ENCODE data around the gene FLNA. TPM values are rescaled to one million over a fixed set of nuclear protein-coding genes. Genes with fewer than 3 reads are reported as not detected.
A peak's percentile ranks its signal among the peaks of the same experiment; 100 is the strongest.
"Not testable (repeated sequence)": the region's sequence is repeated elsewhere in the genome, so short reads cannot be mapped to it uniquely, and the experiment has no call there.

The FLNA gene
- total RNA-seq, 2 donors from 2014 or later = 406 to 476 TPM

DNA sequence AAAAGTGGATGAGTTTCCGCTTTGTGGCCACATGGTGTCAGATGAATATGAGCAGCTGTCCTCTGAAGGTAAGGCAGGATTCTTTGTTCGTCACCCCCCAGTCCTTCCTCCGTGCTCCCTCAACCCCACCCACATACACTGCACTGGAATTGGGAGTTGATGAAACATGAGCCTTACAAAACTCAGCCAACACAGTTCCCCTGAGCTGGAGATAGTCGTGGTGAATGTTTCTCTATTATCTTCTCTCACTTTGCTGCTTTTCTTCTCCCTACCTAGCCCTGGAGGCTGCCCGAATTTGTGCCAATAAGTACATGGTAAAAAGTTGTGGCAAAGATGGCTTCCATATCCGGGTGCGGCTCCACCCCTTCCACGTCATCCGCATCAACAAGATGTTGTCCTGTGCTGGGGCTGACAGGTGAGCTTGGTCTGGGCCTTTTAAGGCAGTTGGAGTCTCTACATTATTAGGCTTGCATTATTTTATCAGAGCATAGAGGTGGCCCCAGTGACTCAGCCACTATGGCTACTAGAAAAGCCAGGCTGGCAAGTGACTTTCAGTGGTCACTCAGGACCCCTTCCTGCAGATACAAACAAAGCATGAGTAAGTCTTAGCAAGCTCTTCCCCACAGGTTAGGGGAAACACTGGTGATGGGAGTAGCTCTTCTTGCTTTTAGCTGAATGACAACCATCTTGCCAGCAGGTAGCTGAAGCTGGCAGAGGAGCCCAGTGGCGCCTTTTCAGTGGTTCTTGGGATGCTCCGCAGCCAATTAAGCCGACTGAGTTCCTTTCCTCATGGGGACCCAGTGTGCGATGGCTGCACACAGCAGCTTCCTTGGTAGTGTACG, 25.3 kb upstream of the FLNA start:
- ATAC-seq (no peak), DNase-seq (no peak)
- intact Hi-C loops (cut with DNase I) = no loop called here

DNA sequence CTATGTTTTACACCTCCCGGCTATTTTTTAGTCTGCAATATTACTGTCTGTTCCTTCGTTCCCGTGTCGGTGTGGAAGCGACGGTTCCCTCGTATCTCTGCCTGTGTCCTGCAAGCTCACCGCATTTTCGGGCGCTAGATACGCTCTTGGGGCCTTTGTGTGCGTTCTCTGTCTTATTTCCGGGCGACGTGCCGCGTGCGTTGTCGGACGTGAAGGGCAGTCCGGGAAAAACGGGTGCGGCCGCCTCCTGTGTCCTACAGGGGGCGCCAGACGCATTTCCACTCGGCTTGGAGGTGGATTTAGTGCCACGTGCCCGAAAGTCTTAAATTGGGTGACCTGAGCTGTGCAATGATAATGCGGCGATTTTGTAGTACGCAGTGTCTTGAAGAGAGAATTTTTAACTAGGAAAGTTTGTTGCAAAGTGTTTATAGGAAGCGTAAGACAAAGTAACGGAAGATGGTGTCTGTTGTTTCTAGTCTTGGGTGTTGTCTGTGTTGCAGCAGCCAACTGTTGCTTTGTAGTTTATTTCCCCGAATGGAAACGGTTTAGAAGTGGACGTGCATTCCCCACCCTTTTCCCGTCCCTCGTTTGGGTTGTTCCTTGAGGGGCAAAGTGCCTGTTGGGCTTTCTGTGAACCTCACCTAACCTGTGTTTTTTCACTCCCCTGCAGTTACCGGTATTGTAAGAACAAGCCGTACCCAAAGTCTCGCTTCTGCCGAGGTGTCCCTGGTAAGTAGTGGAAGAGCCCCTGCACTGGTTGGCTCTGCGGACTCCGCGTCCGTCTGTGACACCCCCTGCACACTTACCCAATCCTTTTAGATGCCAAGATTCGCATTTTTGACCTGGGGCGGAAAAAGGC, 24.5 kb upstream of the FLNA start:
- ATAC-seq (peak; percentile 57 to 62), DNase-seq (peak; percentile 87)
- intact Hi-C loops (cut with DNase I) = no loop called here

DNA sequence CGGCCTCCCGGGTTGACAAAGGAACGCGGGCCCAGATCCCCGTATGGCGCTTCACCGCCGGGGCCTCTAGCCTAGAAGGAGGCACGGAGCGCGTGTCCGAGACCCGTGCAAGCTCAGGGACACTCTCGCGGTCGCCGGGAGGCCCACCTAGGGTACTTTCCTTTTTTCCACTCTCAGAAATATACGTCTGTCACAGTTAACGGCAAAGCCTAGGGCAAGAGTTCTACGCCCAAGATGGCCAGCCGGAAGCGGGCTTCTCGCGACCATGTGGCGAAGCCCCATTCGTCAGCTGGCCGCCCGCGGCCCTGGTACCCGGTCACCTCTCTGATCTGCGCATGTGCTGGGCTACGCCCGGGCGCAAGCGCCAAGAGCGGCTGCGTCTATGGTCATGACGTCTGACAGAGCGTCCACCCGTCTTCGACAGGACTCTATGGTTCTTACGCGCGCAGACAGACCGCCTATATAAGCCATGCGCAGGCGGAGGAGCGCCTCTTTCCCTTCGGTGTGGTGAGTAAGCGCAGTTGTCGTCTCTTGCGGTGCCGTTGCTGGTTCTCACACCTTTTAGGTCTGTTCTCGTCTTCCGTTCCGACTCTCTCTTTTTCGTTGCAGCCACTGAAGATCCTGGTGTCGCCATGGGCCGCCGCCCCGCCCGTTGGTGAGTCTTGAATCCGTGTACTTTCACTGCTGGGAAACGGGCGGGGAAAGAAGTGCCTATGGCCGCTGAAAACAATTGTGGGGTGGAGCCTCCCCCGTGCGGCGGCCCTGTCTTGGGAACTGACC, 23.6 kb upstream of the FLNA start, which contains the start of gene RPL10:
TSS of gene RPL10 (plus strand) at position 490 of the 780 bp plus-strand sequence. CDS start at position 633, 143 bp downstream.
- DNase-seq (peak; percentile 95), ATAC-seq (peak; percentile 91 to 92)
- intact Hi-C loops (cut with DNase I) = no loop called here

DNA sequence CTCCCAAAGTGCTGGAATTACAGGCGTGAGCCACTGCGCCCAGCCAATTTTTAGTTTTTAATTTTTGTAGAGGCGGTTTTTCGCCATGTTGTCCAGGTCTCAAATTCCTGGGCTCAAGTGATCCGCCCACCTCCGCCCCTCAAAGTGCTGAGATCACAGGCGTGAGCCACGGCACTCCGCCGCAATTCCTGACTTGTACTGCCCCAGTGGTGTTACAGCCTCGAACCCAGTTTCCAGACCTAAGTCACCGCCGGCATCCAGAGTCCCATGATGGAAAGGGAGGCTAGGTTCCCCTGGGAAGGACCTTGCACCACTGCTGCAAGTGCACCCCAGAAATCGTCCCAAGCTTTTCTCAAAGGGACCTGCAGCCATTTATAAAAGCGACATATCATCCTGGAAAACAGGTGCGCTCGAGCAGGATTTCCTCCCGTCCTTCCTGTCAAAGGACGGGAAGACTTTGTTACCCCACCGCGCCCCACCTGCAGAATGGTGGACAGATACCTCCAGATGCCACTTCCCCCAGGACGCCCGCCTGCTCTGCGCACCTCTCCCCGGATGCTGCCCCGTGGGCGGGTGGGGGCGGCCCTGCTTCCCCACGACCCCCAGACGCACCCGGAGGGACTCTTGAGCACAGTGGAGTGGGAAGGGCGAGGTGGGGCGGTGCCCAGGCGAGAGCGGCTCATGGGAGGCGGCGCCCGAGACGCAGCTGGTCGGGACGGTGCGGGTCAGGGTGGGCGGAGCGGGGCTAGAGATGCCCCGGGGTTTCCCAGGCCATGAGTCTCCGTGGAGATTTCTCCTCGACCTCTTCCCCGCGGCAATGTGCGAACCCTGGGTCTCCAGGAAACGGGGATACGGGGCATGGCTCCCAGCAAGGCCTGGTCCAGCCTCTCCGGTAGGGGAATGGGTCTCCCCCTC, 22.8 kb upstream of the FLNA start:
- DNase-seq (peak; percentile 85), ATAC-seq (peak; percentile 79 to 91)
- intact Hi-C loops (cut with DNase I) = no loop called here

DNA sequence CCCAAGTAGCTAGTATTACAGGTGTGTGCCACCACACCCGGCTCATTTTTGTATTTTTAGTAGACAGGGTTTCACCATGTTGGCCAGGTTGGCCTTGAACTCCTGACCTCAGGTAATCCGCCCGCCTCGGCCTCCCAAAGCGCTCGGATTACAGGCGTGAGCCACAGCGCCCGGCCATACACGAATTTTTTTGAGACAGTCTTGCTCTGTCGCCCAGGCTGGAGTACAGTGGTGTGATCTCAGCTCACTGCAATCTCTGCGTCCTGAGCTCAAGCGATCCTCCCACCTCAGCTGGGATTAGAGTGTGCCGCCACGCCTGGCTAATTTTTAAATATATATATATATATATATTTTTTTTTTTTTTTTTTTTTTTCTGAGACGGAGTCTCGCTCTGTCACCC, 21.9 kb upstream of the FLNA start:
- DNase-seq; ATAC-seq; intact Hi-C loops (cut with DNase I): not testable (repeated sequence)

DNA sequence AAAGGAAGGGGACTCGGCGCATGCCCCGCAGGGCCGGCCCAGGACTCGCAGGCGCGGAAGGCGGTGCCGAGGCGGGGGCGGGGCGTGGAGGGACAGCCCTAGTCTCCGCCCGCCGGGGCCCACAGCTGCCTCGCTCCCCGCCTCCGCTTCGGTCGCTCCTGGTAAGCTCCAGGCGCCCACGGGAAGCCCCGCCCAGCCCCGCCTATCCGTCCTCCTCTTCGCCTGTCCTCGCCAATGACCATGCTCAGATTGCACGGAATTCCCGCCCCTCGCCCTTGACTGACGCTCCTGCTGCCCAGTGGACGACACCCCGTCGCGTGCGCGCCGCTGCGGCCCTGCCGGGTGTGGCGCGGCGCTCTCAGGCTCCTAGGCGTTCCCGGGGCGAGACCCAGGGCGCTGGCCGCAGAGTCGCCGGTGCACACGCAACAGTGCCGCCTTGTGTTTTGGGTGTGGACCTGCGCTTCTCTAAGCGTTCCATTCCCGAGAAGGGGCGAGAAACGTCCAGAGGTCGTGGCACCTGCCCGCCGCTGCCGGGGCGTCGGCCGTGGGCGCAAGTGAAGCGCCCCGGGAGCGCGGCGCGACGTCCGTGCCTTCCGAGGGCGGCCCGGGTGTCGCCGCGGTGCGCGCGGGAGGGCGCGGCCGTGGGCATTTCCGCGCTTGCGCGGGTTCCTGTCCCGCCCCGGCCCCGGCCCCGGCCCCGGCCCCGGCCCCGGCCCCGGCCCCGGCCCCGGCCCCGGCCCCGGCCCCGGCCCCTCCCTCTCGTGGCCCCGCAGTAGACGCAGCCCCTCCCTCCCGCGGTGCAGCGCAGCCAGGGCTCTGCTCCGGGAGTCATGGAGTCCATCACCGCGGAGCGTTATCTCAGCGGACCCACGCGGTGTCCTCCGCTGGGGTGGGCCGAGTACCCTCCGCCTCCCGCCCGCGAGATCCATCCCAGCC, 15.6 kb upstream of the FLNA start:
- ATAC-seq = peak; percentile 88 to 89
- DNase-seq; intact Hi-C loops (cut with DNase I): not testable (repeated sequence)

DNA sequence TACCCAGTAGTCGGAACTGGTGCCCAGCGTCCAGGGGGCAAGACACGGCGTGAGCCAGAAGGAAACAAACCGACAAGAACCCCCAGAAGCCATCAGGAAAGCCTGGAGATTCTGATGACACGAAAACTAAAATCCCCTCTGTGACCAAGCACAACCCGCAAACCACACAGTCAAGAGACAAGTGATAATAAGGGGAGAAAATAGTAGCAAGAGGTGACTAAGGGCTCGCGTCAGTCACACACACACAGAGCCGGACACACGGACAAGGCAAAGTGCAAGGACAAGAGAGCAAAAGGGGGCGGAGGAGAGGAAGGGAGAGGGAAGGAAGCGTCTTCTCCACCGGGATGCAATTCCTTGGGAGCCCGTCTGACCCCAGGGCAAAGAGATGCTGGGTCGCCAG, 14.2 kb upstream of the FLNA start:
- DNase-seq; intact Hi-C loops (cut with DNase I): not testable (repeated sequence)
- peak in 1 of 2 donors; percentile 6 for ATAC-seq

DNA sequence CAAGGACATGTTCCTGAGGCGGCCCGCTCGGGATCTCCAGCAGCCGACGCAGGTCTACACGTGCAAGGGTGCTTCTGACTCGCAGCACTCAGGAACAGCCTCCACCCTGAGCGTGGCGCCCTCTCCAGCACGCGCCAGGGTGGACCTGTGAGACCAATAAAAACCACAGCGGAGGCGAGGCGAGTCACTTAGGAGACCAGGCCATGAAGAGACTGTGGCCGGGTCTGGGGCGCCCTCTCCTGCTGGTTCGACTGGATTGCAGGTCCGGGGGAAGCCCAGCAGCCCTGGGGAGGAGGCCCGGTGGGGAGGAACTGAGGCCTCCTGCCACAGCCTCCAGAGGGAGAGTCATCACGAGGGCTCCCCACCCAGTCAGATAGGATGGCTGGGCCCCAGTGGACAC, 13.7 kb upstream of the FLNA start:
- intact Hi-C loops (cut with DNase I); DNase-seq: not testable (repeated sequence)
- ATAC-seq = peak; percentile 7 to 16

DNA sequence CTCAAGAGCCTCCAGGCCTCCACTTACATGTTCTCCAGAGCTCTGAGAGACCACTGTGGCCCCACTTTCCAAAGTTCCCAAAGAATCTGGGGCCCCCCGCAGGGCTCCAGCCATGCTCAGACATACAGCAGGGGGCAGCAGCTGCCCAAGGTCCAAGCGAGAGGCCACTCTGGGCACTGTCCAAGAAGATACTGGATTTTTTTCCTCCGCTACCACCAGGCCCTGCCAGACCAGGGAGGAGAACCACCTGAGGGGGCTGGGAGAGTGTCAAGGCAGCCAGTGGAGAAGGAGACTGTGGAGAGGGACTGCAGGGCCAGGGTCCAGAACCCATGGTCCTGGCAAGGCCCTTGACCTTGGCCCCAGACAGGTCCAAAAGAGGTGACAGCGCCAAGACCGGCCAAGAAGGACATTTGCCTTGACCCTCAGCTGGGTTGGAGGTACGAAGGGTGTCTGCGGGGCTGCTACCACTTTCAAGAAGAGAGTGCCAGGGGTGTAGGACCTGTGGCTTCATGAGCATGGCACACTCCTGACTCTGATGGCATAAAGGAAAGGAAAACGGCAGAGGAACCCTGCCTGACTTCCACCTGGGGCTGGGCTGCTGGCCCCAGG, 10.0 kb upstream of the FLNA start:
- ATAC-seq (no peak), DNase-seq (no peak)
- intact Hi-C loops (cut with DNase I) = no loop called here

DNA sequence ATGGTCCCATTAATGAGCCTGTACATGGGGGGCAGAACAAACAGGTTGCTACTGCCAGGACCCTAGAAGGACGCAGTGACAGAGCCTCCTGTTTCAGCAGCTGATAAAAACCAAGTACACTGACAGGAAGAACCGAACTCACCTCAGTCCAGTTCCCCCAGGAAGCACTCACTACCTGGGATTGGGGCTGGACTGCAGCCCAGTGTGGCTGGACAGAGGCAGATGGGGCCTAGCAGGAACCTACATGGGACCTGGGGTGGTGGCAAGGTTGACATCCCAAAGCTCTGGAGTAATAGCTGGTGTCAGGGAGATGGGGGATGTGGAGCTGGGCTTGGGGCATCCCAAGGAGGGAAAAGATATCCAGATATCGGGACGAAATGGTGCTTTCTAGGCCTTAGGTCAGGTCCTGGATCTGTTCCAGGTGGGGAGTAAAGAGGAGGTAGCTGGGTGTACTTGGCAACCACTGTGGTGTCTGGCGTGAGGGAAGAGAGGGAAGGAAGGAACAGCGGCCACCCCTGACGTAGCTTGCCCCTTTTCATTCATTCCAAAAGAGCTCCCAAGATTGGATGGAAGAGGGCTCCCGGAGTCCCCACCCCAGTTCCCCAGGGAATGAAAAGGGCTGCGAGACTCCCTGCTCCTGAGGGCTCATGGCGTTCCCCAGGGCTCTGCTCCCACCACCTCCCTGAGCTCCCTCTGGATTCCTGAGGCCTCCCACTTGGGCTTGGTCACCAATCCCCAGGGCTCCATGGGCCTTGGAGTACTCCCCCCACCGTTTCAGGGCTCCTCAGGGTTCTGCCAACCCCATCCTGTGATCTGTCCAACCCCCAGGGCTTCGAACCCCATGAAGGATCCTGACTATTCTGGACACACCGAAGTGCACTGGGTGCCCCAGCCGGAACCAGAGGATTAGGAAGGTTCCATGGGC, 9.2 kb upstream of the FLNA start:
- DNase-seq (no peak), ATAC-seq (no peak)
- intact Hi-C loops (cut with DNase I) = no loop called here

DNA sequence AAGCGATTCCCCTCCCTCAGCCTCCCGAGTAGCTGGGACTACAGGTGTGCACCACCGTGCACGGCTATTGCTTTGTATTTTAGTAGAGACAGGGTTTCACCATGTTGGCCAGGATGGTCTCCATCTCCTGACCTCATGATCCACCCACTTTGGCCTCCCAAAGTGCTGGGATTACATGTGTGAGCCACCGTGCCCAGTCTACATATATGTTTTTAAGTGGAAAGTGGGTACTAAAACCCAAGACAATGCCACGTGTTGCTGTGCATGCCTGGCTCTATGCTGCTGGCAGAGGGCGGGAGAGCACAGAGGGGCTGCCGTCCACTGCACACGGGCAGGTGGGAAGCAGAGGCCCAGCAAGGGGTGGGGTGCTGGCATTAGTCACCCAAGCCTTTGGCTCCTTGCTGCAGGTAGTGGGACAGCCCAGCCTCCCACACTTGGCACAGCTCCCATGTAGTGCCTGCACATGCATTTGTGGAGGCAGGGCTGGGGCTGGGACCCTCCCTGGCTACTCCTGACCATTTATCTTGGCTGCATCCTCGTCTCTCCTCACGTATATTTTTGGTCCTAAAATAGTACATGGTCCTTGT, 8.1 kb upstream of the FLNA start:
- intact Hi-C loops (cut with DNase I) = no loop called here
- DNase-seq (no peak), ATAC-seq (no peak)

DNA sequence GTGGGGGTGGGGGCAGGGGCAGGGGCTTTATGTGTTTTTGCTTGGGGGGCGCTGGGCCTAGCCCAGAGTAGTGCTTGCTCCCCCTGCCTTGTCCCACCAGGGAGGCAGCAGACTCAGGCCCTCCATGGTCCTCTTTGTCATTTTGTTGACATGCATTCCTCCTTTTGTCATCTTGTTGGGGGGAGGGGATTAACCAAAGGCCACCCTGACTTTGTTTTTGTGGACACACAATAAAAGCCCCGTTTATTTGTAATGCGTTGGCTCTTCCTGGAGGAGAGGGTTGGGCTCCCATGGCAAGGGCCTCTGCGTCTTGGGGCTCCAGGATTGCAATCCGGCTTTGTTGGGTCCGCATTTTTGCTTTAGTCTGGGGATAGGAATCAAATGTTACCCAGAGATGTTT, 6.8 kb upstream of the FLNA start:
- ATAC-seq (no peak), DNase-seq (no peak)
- intact Hi-C loops (cut with DNase I) = no loop called here

DNA sequence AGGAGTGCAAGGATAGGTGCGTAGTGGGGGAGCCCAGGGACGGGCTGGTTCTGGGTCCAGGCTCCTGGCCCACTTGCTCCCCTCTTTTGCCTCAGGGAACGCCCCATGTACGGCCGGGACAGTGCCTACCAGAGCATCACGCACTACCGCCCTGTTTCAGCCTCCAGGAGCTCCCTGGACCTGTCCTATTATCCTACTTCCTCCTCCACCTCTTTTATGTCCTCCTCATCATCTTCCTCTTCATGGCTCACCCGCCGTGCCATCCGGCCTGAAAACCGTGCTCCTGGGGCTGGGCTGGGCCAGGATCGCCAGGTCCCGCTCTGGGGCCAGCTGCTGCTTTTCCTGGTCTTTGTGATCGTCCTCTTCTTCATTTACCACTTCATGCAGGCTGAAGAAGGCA, 6.4 kb upstream of the FLNA start:
- no peak for DNase-seq
- intact Hi-C loops (cut with DNase I) = no loop called here
- ATAC-seq = no peak

DNA sequence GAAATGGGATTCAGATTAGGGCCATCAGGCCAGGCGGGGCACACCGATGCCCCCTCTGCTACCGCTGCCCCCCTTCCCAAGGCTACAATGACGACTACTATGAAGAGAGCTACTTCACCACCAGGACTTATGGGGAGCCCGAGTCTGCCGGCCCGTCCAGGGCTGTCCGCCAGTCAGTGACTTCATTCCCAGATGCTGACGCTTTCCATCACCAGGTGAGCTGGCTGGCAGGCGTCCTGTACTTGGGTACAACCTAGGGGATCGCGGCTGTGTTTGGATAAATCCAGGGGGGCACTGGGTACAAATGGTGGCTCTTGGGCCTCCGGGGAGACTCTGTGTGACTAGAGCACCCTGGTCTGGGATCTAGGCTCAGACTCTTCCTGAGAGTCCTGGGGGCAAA, 5.7 kb upstream of the FLNA start:
- intact Hi-C loops (cut with DNase I) = no loop called here
- DNase-seq (no peak), ATAC-seq (no peak)

DNA sequence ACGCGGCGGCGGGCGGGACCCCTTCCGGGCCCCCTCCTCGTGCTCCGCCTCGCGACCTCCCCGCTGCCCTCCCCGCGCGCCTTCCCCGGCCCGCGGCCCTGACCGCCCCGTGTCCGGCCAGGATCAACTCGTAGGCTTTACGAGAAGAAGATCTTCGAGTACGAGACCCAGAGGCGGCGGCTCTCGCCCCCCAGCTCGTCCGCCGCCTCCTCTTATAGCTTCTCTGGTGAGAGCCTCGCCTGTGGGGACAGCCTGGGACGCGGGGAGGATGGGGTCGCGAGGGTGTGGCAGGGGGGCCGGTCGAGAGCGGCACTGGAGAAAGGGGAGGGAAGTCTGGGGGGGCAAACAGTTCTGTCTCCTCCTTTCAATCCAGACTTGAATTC, 5.1 kb upstream of the FLNA start:
- intact Hi-C loops (cut with DNase I) = no loop called here
- ATAC-seq (peak in 1 of 2 donors; percentile 1), DNase-seq (no peak)

All from left cardiac atrium (tissue), 4 donors.